DMS114 treated with DMSO at 0.1 percent for 48 hours (cell line): Measurements from ENCODE around the gene PELI1.
"Not testable (repeated sequence)": the region's sequence is repeated elsewhere in the genome, so short reads cannot be mapped to it uniquely, and the experiment has no call there.

ENCODE experiments used
- DNase-seq: peaks from one replicate; lab custom pipeline; 2025; ENCODE audit not compliant: unreplicated experiment; lab: John Stamatoyannopoulos, UW

The PELI1 gene

GRCh38 chr2:64124168-64124567, 20.1 kb downstream of the PELI1 start:
- no peak for DNase-seq

- no peak for DNase-seq
Observed at GRCh38 chr2:64123740-64124139, 20.5 kb downstream of the PELI1 start.

- DNase-seq: no peak
Observed at GRCh38 chr2:64122358-64122757, 21.9 kb downstream of the PELI1 start.

GRCh38 chr2:64120928-64121327, 23.3 kb downstream of the PELI1 start:
- DNase-seq: no peak

GRCh38 chr2:64120008-64120407, 24.2 kb downstream of the PELI1 start:
- no peak for DNase-seq

GRCh38 chr2:64119369-64119768, 24.9 kb downstream of the PELI1 start:
- no peak for DNase-seq

- no peak for DNase-seq
Observed at GRCh38 chr2:64115808-64116598, 28.2 kb downstream of the PELI1 start.

- no peak for DNase-seq
Observed at GRCh38 chr2:64114912-64115277, 29.3 kb downstream of the PELI1 start.

- DNase-seq: no peak
Observed at GRCh38 chr2:64114063-64114911, 29.9 kb downstream of the PELI1 start.

- no peak for DNase-seq
Observed at GRCh38 chr2:64112016-64112415, 32.2 kb downstream of the PELI1 start.

- DNase-seq: no peak
Observed at GRCh38 chr2:64111426-64111825, 32.8 kb downstream of the PELI1 start.

- no peak for DNase-seq
Observed at GRCh38 chr2:64108666-64109241, 35.5 kb downstream of the PELI1 start.

GRCh38 chr2:64106481-64106880, 37.7 kb downstream of the PELI1 start:
- DNase-seq: no peak

- no peak for DNase-seq
Observed at GRCh38 chr2:64105670-64106461, 38.4 kb downstream of the PELI1 start.

GRCh38 chr2:64104933-64105332, 39.3 kb downstream of the PELI1 start:
- no peak for DNase-seq

GRCh38 chr2:64102736-64103135, 41.5 kb downstream of the PELI1 start:
- DNase-seq: not testable (repeated sequence)

GRCh38 chr2:64101141-64101591, 43.1 kb downstream of the PELI1 start:
- no peak for DNase-seq

- not testable (repeated sequence) for DNase-seq
Observed at GRCh38 chr2:64100584-64100983, 43.6 kb downstream of the PELI1 start.

GRCh38 chr2:64094663-64095382, 49.4 kb downstream of the PELI1 start:
- DNase-seq: no peak

- no peak for DNase-seq
Observed at GRCh38 chr2:64093341-64093740, 50.9 kb downstream of the PELI1 start.
